Keratinocyte (primary cell): ENCODE results near the gene CLCA4. TPM values are rescaled to one million over a fixed set of nuclear protein-coding genes. Genes with fewer than 3 reads are reported as not detected.
"Not testable (repeated sequence)": the region's sequence is repeated elsewhere in the genome, so short reads cannot be mapped to it uniquely, and the experiment has no call there.

Experiments used
- DNase-seq: peaks from one replicate; pipeline ENCODE4 v3.0.0-alpha.2; 2011; ENCODE audit warnings: low read depth, missing footprints, low spot score
- FAIRE-seq: peaks from 2 replicates; lab custom pipeline; 2011; peaks lifted over from hg19 to GRCh38; lab: Jason Lieb, UNC
- H2AFZ ChIP-seq: 2 replicates; pipeline ENCODE4 v1.6.0; 2012; ENCODE audit warnings: low read length, control low read depth, inconsistent platforms; ENCODE audit not compliant: control insufficient read depth
- H3K27ac ChIP-seq: 2 replicates; pipeline ENCODE4 v1.5.1; 2011; ENCODE audit warnings: low read length; ENCODE audit not compliant: control insufficient read depth, insufficient read depth
- H3K27me3 ChIP-seq: 3 replicates; pipeline ENCODE4 v1.6.0; 2011; ENCODE audit warnings: low read length; ENCODE audit not compliant: control insufficient read depth, insufficient read depth; ENCODE audit errors: extremely low read depth
- H3K36me3 ChIP-seq, 2 experiments: 2 replicates in 1 of 2; 3 replicates in 1 of 2; pipeline ENCODE4 v1.5.1; 2011; ENCODE audit warnings: low read length in 2 of 2, mild to moderate bottlenecking in 1 of 2; ENCODE audit not compliant: control insufficient read depth in 2 of 2, insufficient read depth in 2 of 2; ENCODE audit errors: extremely low read depth in 1 of 2
- H3K4me1 ChIP-seq: 3 replicates; pipeline ENCODE4 v1.5.1; 2011; ENCODE audit warnings: low read length; ENCODE audit not compliant: control insufficient read depth, insufficient read depth; ENCODE audit errors: extremely low read depth
- H3K4me2 ChIP-seq: 3 replicates; pipeline ENCODE4 v1.6.0; 2011; ENCODE audit warnings: low read depth, low read length; ENCODE audit not compliant: control insufficient read depth, insufficient read depth; ENCODE audit errors: extremely low read depth
- H3K4me3 ChIP-seq, 3 experiments: fragments of 200-600 bp in 1 of 3; sonication (generic) in 1 of 3; 2 replicates in 2 of 3; 3 replicates in 1 of 3; pipeline ENCODE4 v1.5.1; 2011 to 2016; ENCODE audit warnings: low read length in 3 of 3, mild to moderate bottlenecking in 3 of 3, control low read depth in 2 of 3, inconsistent platforms in 1 of 3, low read depth in 1 of 3, mixed read lengths in 1 of 3, mixed run types in 1 of 3, moderate library complexity in 1 of 3; ENCODE audit not compliant: control insufficient read depth in 2 of 3, insufficient read depth in 2 of 3; ENCODE audit errors: extremely low read depth in 1 of 3
- H3K79me2 ChIP-seq: 2 replicates; pipeline ENCODE4 v1.6.0; 2012; ENCODE audit warnings: low read length; ENCODE audit not compliant: control insufficient read depth, insufficient read depth
- H3K9ac ChIP-seq: 3 replicates; pipeline ENCODE4 v1.6.0; 2011; ENCODE audit warnings: low read length; ENCODE audit not compliant: control insufficient read depth, insufficient read depth; ENCODE audit errors: extremely low read depth
- H3K9me1 ChIP-seq: 3 replicates; pipeline ENCODE4 v1.6.0; 2011; ENCODE audit warnings: low read length; ENCODE audit not compliant: control insufficient read depth, insufficient read depth; ENCODE audit errors: extremely low read depth
- H3K9me3 ChIP-seq: 2 replicates; pipeline ENCODE4 v1.5.1; 2012; ENCODE audit warnings: low read depth, low read length; ENCODE audit not compliant: control insufficient read depth
- H4K20me1 ChIP-seq: 3 replicates; pipeline ENCODE4 v1.6.0; 2011; ENCODE audit warnings: low read length; ENCODE audit not compliant: control insufficient read depth, insufficient read depth; ENCODE audit errors: extremely low read depth
- CTCF ChIP-seq, 3 experiments: IDR thresholded peaks in 1 of 3; conservative IDR thresholded peaks in 1 of 3; optimal IDR thresholded peaks in 1 of 3; 2 replicates in 2 of 3; 3 replicates in 1 of 3; pipeline versions ENCODE3 to v1.5.1; 2011; ENCODE audit warnings: low read length in 3 of 3, mild to moderate bottlenecking in 3 of 3, moderate library complexity in 2 of 3, control low read depth in 1 of 3, inconsistent platforms in 1 of 3; ENCODE audit not compliant: insufficient read depth in 2 of 3; ENCODE audit errors: extremely low read depth in 1 of 3
- EZH2 ChIP-seq: IDR thresholded peaks from one replicate; pipeline ENCODE4 v1.6.1; 2012; ENCODE audit warnings: inconsistent platforms, mild to moderate bottlenecking, low read length, moderate library complexity
- dilution Hi-C: fragments of 300-500 bp; cut with MboI; formaldehyde crosslinking; loops from one replicate; pipeline ENCODE4 v1.7.0; 2020; ENCODE audit warnings: low sequenced_read_pairs; ENCODE audit not compliant: extremely low pct_ligation_motif_present
- polyA plus RNA-seq, 5 experiments: library from polyadenylated mRNA; depleted of rRNA in 3 of 5; stranded (reverse) in 3 of 5; stranded (forward) in 1 of 5; unstranded in 1 of 5; fragments of >200 nt; gene quantifications; 1 replicate in 1 of 5; 2 replicates in 3 of 5; 3 replicates in 1 of 5; pipeline versions ENCODE4 v1.2.1 to v1.2.3, GENCODE V29; 2011 to 2012; ENCODE audit warnings: missing spikeins in 2 of 5, low read depth in 1 of 5, low replicate concordance in 1 of 5

Gene CLCA4
- polyA plus RNA-seq, 1 donor (not counting 4 experiments of a cell fraction or from before 2014, with no cell fraction given), result 1.5 TPM

GRCh38 chr1:86502125-86502646 lies 44.7 kb upstream of the CLCA4 start:
- not testable (repeated sequence) for H2AFZ ChIP-seq, H3K9me3 ChIP-seq, DNase-seq, H3K9me1 ChIP-seq, H3K79me2 ChIP-seq, H3K9ac ChIP-seq, H4K20me1 ChIP-seq, H3K27me3 ChIP-seq, H3K36me3 ChIP-seq
- Histone ChIP-seq H3K4me3 (peak overlapping the region in 2 of 3 experiments; percentile 23 to 36), H3K4me1 (peaks cover 26% of the 10 kb centered on the region), H3K27ac (peak overlapping the region; percentile 28), H3K4me2 (peak overlapping the region; percentile 73)
- peak; percentile 80 for FAIRE-seq
- dilution Hi-C loops, result loop anchor here (25.0 kb wide), 1 partner anchor 185 kb away; no protein-coding TSS in a partner anchor
- peak; percentile 7 to 32 (median 29) for TF ChIP-seq CTCF (optimal IDR thresholded peaks at IDR 0.05 in 1 of 3, IDR thresholded peaks at IDR 0.05 in 1 of 3, conservative IDR thresholded peaks at IDR 0.05 in 1 of 3; ENCODE audit: extremely low read depth in 1 of 3, insufficient read depth in 2 of 3, low read length in 3 of 3)

GRCh38 chr1:86502721-86503405 lies 44.0 kb upstream of the CLCA4 start:
- no peaks in the 10 kb centered on the region for H4K20me1 ChIP-seq
- no peak overlapping the region for H3K9ac ChIP-seq
- peak overlapping the region; percentile 92 for H2AFZ ChIP-seq
- dilution Hi-C loops, result loop anchor here (25.0 kb wide), 1 partner anchor 184 kb away; no protein-coding TSS in a partner anchor
- peak overlapping the region in 2 of 3 experiments; percentile 23 to 36 for H3K4me3 ChIP-seq
- no peaks in the 10 kb centered on the region for H3K36me3 ChIP-seq
- FAIRE-seq, result peak; percentile 88
- H3K79me2 ChIP-seq, result no peaks in the 10 kb centered on the region
- H3K9me3 ChIP-seq, result no peaks in the 10 kb centered on the region
- no peaks in the 10 kb centered on the region for H3K9me1 ChIP-seq
- H3K4me1 ChIP-seq, result peaks cover 26% of the 10 kb centered on the region
- H3K4me2 ChIP-seq, result peak overlapping the region; percentile 73
- peak; percentile 42 for DNase-seq
- H3K27ac ChIP-seq, result no peak overlapping the region
- TF ChIP-seq CTCF (optimal IDR thresholded peaks at IDR 0.05 in 1 of 3, IDR thresholded peaks at IDR 0.05 in 1 of 3, conservative IDR thresholded peaks at IDR 0.05 in 1 of 3; ENCODE audit: extremely low read depth in 1 of 3, insufficient read depth in 2 of 3, low read length in 3 of 3), result peak; percentile 35 to 57 (median 48)
- TF ChIP-seq EZH2, result no peak
- H3K27me3 ChIP-seq, result no peaks in the 10 kb centered on the region
